Measurements from ENCODE around the gene PMEL. TPM values are rescaled to one million over a fixed set of nuclear protein-coding genes. Genes with fewer than 3 reads are reported as not detected.

Gene PMEL
- under 1 TPM in 1 of 5 donors, not detected in 4; 0.20 TPM for total RNA-seq
- total RNA-seq (2013): not detected
- total RNA-seq: 0 to 0.55 (median 0.07) reads per million in 29 experiments

GRCh38 chr12:55965941-55966407 is at the start of gene PMEL:
PMEL (minus strand) TSS chr12:55966042; CDS start chr12:55966011, 31 bp downstream.
- Histone ChIP-seq H3K4me1 (ENCODE audit: control insufficient read depth in 1 of 2, extremely low read depth in 1 of 2, insufficient read depth in 2 of 2, low read length in 2 of 2) (peaks cover 10 to 25% of the 10 kb centered on the region in 2 experiments), H3K27ac (ENCODE audit: low read length) (no peak within 1 kb of the TSS), H3K9me3 (no peaks in the 10 kb centered on the region), H3K4me3 (ENCODE audit: control insufficient read depth in 1 of 2, extremely low read depth in 1 of 2, low read length in 1 of 2) (peak within 1 kb of the TSS; percentile 67 to 90), H3K27me3 (replicated peaks in 1 of 2; ENCODE audit: control insufficient read depth in 2 of 2, extremely low read depth in 1 of 2, insufficient read depth in 2 of 2, low read length in 1 of 2) (no peaks in the 10 kb centered on the region), H3K36me3 (ENCODE audit: control insufficient read depth in 2 of 2, extremely low read depth in 1 of 2, insufficient read depth in 1 of 2, low read length in 1 of 2) (peaks cover 0 to 7% of the 10 kb centered on the region in 2 donors)
- Mint-ChIP-seq H3K9me3 (no peaks in the 10 kb centered on the region), H3K4me1 (peaks cover 30 to 31% (median 30%) of the 10 kb centered on the region in 3 donors), H3K27me3 (no peaks in the 10 kb centered on the region), H3K4me3 (peak within 1 kb of the TSS; percentile 90 to 97 (median 92)), H3K27ac (peak within 1 kb of the TSS; percentile 68 to 74), H3K36me3 (no peaks in the 10 kb centered on the region)
- 35% methylated on average over 2 of the region's 4 CpGs for WGBS (ENCODE audit: insufficient coverage)
- ATAC-seq (replicated peaks in 1 of 4): no peak
- ChIA-PET CTCF (no interaction called here), POLR2A (no interaction called here)
- no peak for DNase-seq

DNA sequence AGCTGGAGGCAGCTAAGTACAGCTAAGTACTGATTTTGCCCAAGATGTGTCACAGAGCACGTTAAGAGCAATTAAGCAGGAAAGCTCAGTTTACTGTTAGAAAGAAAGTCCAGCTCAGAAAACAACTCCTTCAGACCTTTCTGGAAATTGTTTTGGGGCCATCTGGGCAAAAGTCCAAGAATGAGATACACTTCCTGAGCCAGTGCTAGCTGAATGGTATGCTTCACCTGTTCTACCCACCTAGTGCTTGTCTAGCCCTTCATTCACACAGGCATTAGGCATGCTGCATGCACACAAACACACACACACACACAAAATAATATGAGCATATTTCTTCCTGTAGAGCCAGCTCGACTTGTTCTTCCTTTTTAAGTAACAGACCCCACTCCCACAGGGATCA is 48.4 kb upstream of the PMEL start:
- Histone ChIP-seq H3K27me3 (replicated peaks in 1 of 2; ENCODE audit: control insufficient read depth in 2 of 2, extremely low read depth in 1 of 2, insufficient read depth in 2 of 2, low read length in 1 of 2) (no peaks in the 10 kb centered on the region), H3K9me3 (no peaks in the 10 kb centered on the region), H3K4me1 (ENCODE audit: control insufficient read depth in 1 of 2, extremely low read depth in 1 of 2, insufficient read depth in 2 of 2, low read length in 2 of 2) (no peaks in the 10 kb centered on the region), H3K27ac (ENCODE audit: low read length) (no peak overlapping the region), H3K4me3 (ENCODE audit: control insufficient read depth in 1 of 2, extremely low read depth in 1 of 2, low read length in 1 of 2) (no peak overlapping the region), H3K36me3 (ENCODE audit: control insufficient read depth in 2 of 2, extremely low read depth in 1 of 2, insufficient read depth in 1 of 2, low read length in 1 of 2) (no peaks in the 10 kb centered on the region)
- H3K4me1 Mint-ChIP-seq: peaks cover under 1 to 2% (median under 1%) of the 10 kb centered on the region in 3 donors
- no peaks in the 10 kb centered on the region for H3K27me3 Mint-ChIP-seq
- H3K4me3 Mint-ChIP-seq: no peak overlapping the region
- ChIA-PET POLR2A (no interaction called here), CTCF (interaction anchor here (0.7 to 0.8 kb wide), 2 partner anchors 18 kb away, joined by 3 read pairs; no protein-coding TSS in a partner anchor)
- no peaks in the 10 kb centered on the region for H3K9me3 Mint-ChIP-seq
- no peak overlapping the region for H3K27ac Mint-ChIP-seq
- ATAC-seq (replicated peaks in 1 of 4) (no peak), DNase-seq (no peak)
- H3K36me3 Mint-ChIP-seq: peaks cover 7% of the 10 kb centered on the region
- WGBS (ENCODE audit: insufficient coverage): 38% methylated on average over 1 of the region's 2 CpGs

- WGBS (ENCODE audit: insufficient coverage): 100% methylated on average over 2 of the region's 5 CpGs
- CTCF ChIA-PET: interaction anchor here in 1 of 2 donors (0.6 kb wide), 1 partner anchor 383 kb away, joined by 4 read pairs; no protein-coding TSS in a partner anchor
These were observed 47.6 kb upstream of the PMEL start for GRCh38 chr12:56013482-56013881.

DNA sequence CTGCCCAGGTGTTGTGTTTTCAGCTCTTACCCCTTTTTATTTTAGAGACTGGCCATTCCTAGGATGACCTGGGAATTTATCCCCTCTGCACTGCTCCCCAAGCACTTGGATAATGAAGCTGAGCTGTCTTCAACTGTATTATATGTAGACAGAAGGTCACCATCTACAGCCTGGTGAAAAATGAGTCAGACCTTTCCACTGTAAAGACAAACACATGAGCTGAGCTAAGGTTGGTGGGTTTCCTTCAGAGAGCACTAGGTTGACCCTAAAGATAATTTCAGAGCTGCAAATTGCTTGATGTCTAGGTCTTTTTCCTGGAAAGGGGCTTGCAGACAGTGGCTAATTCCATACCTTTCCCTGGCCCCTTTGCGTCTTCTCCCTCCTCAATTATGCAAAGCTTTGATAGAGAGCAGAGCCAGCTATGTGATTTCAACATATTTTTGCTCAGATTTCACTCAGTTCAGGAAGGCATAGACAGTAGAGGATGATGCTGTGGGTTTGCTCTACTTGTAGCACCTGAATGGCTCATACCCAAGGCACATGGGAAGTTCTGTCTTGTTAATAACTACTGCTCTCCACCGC is 45.8 kb upstream of the PMEL start:
- Histone ChIP-seq H3K9me3 (no peaks in the 10 kb centered on the region), H3K27ac (ENCODE audit: low read length) (no peak overlapping the region), H3K4me3 (ENCODE audit: control insufficient read depth in 1 of 2, extremely low read depth in 1 of 2, low read length in 1 of 2) (no peak overlapping the region), H3K4me1 (ENCODE audit: control insufficient read depth in 1 of 2, extremely low read depth in 1 of 2, insufficient read depth in 2 of 2, low read length in 2 of 2) (peaks cover 6 to 12% of the 10 kb centered on the region in 2 experiments), H3K36me3 (ENCODE audit: control insufficient read depth in 2 of 2, extremely low read depth in 1 of 2, insufficient read depth in 1 of 2, low read length in 1 of 2) (no peaks in the 10 kb centered on the region), H3K27me3 (replicated peaks in 1 of 2; ENCODE audit: control insufficient read depth in 2 of 2, extremely low read depth in 1 of 2, insufficient read depth in 2 of 2, low read length in 1 of 2) (no peaks in the 10 kb centered on the region)
- no peaks in the 10 kb centered on the region for H3K9me3 Mint-ChIP-seq
- H3K36me3 Mint-ChIP-seq: peaks cover 7% of the 10 kb centered on the region
- ChIA-PET POLR2A (interaction anchor here in 1 of 2 donors (0.6 kb wide), 1 partner anchor 1711 kb away, joined by 6 read pairs; no protein-coding TSS in a partner anchor), CTCF (interaction anchor here (1.0 to 1.4 kb wide), 2 partner anchors 9 to 16 kb away, joined by 3 read pairs; no protein-coding TSS in a partner anchor)
- ATAC-seq (replicated peaks in 1 of 4) (no peak), DNase-seq (no peak)
- no CpG with 5 or more reads among the region's 2 CpGs for WGBS (ENCODE audit: insufficient coverage)
- no peaks in the 10 kb centered on the region for H3K27me3 Mint-ChIP-seq
- H3K27ac Mint-ChIP-seq: no peak overlapping the region
- H3K4me1 Mint-ChIP-seq: peaks cover 16 to 18% (median 16%) of the 10 kb centered on the region in 3 donors
- no peak overlapping the region for H3K4me3 Mint-ChIP-seq

More at GRCh38 chr12:56013482-56013881, 47.6 kb upstream of the PMEL start:
- Histone ChIP-seq H3K27me3 (replicated peaks in 1 of 2; ENCODE audit: control insufficient read depth in 2 of 2, extremely low read depth in 1 of 2, insufficient read depth in 2 of 2, low read length in 1 of 2) (no peaks in the 10 kb centered on the region), H3K9me3 (no peaks in the 10 kb centered on the region), H3K27ac (ENCODE audit: low read length) (no peak overlapping the region), H3K4me3 (ENCODE audit: control insufficient read depth in 1 of 2, extremely low read depth in 1 of 2, low read length in 1 of 2) (no peak overlapping the region), H3K36me3 (ENCODE audit: control insufficient read depth in 2 of 2, extremely low read depth in 1 of 2, insufficient read depth in 1 of 2, low read length in 1 of 2) (no peaks in the 10 kb centered on the region), H3K4me1 (ENCODE audit: control insufficient read depth in 1 of 2, extremely low read depth in 1 of 2, insufficient read depth in 2 of 2, low read length in 2 of 2) (no peaks in the 10 kb centered on the region)
- H3K36me3 Mint-ChIP-seq: peaks cover 7% of the 10 kb centered on the region
- no peak overlapping the region for H3K27ac Mint-ChIP-seq
- no peak for ATAC-seq (replicated peaks in 1 of 4)
- no peaks in the 10 kb centered on the region for H3K27me3 Mint-ChIP-seq
- no peak overlapping the region for H3K4me3 Mint-ChIP-seq
- H3K9me3 Mint-ChIP-seq: no peaks in the 10 kb centered on the region
- POLR2A ChIA-PET: no interaction called here
- DNase-seq: no peak
- H3K4me1 Mint-ChIP-seq: peaks cover 5 to 6% (median 6%) of the 10 kb centered on the region in 3 donors

DNA sequence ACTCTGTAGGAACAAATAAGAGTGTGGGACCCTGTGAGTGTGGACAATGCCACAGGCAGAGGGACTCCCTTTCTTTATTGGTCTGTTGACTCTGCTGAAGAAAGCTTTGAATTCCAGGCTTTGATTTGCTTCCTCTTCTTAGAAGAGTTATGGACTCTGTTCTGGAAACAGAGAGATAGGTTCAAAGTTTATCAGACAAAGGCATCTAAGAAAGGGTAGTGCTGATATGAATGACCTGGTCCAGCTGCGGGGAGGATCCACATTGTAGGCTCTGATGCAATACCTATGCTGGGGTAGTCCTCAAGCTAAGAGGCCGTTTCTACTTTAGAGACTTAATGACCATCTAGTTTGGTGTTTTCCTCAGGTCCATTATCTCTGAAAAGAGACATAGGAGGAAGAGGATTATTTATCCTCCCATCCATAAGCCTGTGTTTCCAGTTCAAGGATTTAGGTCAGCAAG is 44.3 kb upstream of the PMEL start:
- Histone ChIP-seq H3K27ac (ENCODE audit: low read length) (no peak overlapping the region), H3K4me3 (ENCODE audit: control insufficient read depth in 1 of 2, extremely low read depth in 1 of 2, low read length in 1 of 2) (no peak overlapping the region), H3K27me3 (replicated peaks in 1 of 2; ENCODE audit: control insufficient read depth in 2 of 2, extremely low read depth in 1 of 2, insufficient read depth in 2 of 2, low read length in 1 of 2) (no peaks in the 10 kb centered on the region), H3K9me3 (no peaks in the 10 kb centered on the region), H3K36me3 (ENCODE audit: control insufficient read depth in 2 of 2, extremely low read depth in 1 of 2, insufficient read depth in 1 of 2, low read length in 1 of 2) (no peaks in the 10 kb centered on the region), H3K4me1 (ENCODE audit: control insufficient read depth in 1 of 2, extremely low read depth in 1 of 2, insufficient read depth in 2 of 2, low read length in 2 of 2) (peaks cover 6 to 16% of the 10 kb centered on the region in 2 experiments)
- Mint-ChIP-seq H3K4me1 (peaks cover 21 to 24% (median 24%) of the 10 kb centered on the region in 3 donors), H3K36me3 (peaks cover 7% of the 10 kb centered on the region), H3K4me3 (no peak overlapping the region), H3K27me3 (no peaks in the 10 kb centered on the region), H3K9me3 (no peaks in the 10 kb centered on the region), H3K27ac (no peak overlapping the region)
- POLR2A ChIA-PET: interaction anchor here in 1 of 2 donors (0.5 kb wide), 1 partner anchor 342 kb away, joined by 5 read pairs; no protein-coding TSS in a partner anchor
- ATAC-seq (replicated peaks in 1 of 4): no peak
- no peak for DNase-seq
- CTCF ChIA-PET: interaction anchor here (1.0 to 1.4 kb wide), 3 partner anchors 10 to 37 kb away, joined by 3 to 4 read pairs (median 4); no protein-coding TSS in a partner anchor
- WGBS (ENCODE audit: insufficient coverage): 100% methylated on average over 1 of the region's 2 CpGs

All from T-cell (primary cell).